Measurements from ENCODE around the gene ACAD9.

The ACAD9 gene

GRCh38 chr3:128956440-128956839 is 77.0 kb downstream of the ACAD9 start:
- ChIA-PET POLR2A (interaction anchor here (0.6 kb wide), 1 partner anchor 62 kb away, joined by 3 read pairs; no protein-coding TSS in a partner anchor), CTCF (no interaction called here)
- no peak for DNase-seq (ENCODE audit: extremely low spot score)
- TF ChIP-seq FOXK2 (IDR thresholded peaks at IDR 0.05) (no peak), SUZ12 (IDR thresholded peaks at IDR 0.05) (no peak), PKNOX1 (IDR thresholded peaks at IDR 0.05) (no peak), BHLHE40 (IDR thresholded peaks at IDR 0.05; ENCODE audit: borderline replicate concordance) (no peak), TARDBP (IDR thresholded peaks at IDR 0.05) (no peak), FOXM1 (IDR thresholded peaks at IDR 0.05; ENCODE audit: borderline replicate concordance) (no peak)
